HEK293 (cell line): ENCODE results near the gene DUS3L.

Source experiments
- CTCF ChIA-PET: fragments of 350-600 bp; formaldehyde crosslinking; extraction: SDS; loops from one replicate; lab custom pipeline; 2021; ENCODE audit warnings: antibody characterized with exemption; lab: Yijun Ruan, JAX
- POLR2A ChIA-PET: fragments of 300-600 bp; formaldehyde crosslinking; extraction: SDS; loops from one replicate; lab custom pipeline; 2020; ENCODE audit warnings: antibody characterized with exemption, inconsistent platforms; lab: Yijun Ruan, JAX
- H3K27ac ChIP-seq: fragments of 200-500 bp; sonication (Bioruptor generic); 2 replicates; pipeline ENCODE4 v1.5.1; 2014; ENCODE audit warnings: low read depth, low read length, control low read depth, inconsistent platforms; ENCODE audit errors: extremely low read depth
- H3K36me3 ChIP-seq, 2 experiments: fragments of 200-500 bp in 1 of 2; sonication (Bioruptor generic) in 1 of 2; 1 replicate in 1 of 2; 2 replicates in 1 of 2; pipeline ENCODE4 v1.5.1; 2014 to 2017; ENCODE audit warnings: inconsistent platforms in 2 of 2, low read length in 2 of 2; ENCODE audit not compliant: control insufficient read depth in 2 of 2, insufficient read depth in 1 of 2
- H3K4me1 ChIP-seq: fragments of 200-500 bp; sonication (Bioruptor generic); 2 replicates; pipeline ENCODE4 v1.5.1; 2014; ENCODE audit warnings: mild to moderate bottlenecking, low read length, inconsistent platforms; ENCODE audit not compliant: control insufficient read depth, insufficient read depth
- H3K4me3 ChIP-seq: 2 replicates; pipeline ENCODE4 v1.5.1; 2011; ENCODE audit warnings: low read depth, mild to moderate bottlenecking, control low read depth, low read length, moderate library complexity
- H3K9me3 ChIP-seq: fragments of 200-500 bp; sonication (Bioruptor generic); 2 replicates; pipeline ENCODE4 v1.5.1; 2014; ENCODE audit warnings: low read depth, low read length, inconsistent platforms; ENCODE audit not compliant: control insufficient read depth, insufficient read depth
- GLIS1 ChIP-seq: fragments of 450-650 bp; formaldehyde crosslinking; IDR thresholded peaks from 2 replicates; pipeline ENCODE4 v1.5.1; 2016; ENCODE audit warnings: missing biosample characterization, missing genetic modification characterization
- KLF1 ChIP-seq: fragments of 450-650 bp; formaldehyde crosslinking; IDR thresholded peaks from 2 replicates; pipeline ENCODE4 v1.5.1; 2016; ENCODE audit warnings: missing biosample characterization, missing genetic modification characterization
- KLF16 ChIP-seq: fragments of 450-650 bp; formaldehyde crosslinking; IDR thresholded peaks from 2 replicates; pipeline ENCODE4 v1.5.1; 2017; ENCODE audit warnings: missing biosample characterization, missing genetic modification characterization
- MEIS1 ChIP-seq: sonication (generic); formaldehyde crosslinking; IDR thresholded peaks from 2 replicates; pipeline ENCODE4 v1.8.1; 2022; ENCODE audit warnings: missing genetic modification reagents, mild to moderate bottlenecking, borderline replicate concordance
- SP2 ChIP-seq: fragments of 450-650 bp; formaldehyde crosslinking; IDR thresholded peaks from 2 replicates; pipeline ENCODE4 v1.5.1; 2016; ENCODE audit warnings: missing biosample characterization, missing genetic modification characterization
- ZBTB11 ChIP-seq: fragments of 450-650 bp; formaldehyde crosslinking; conservative IDR thresholded peaks from 2 replicates; pipeline ENCODE4 v1.5.1; 2016; ENCODE audit warnings: low read depth, missing biosample characterization, missing genetic modification characterization
- ZNF112 ChIP-seq: fragments of 450-650 bp; formaldehyde crosslinking; IDR thresholded peaks from 2 replicates; pipeline ENCODE4 v1.5.0; 2017; ENCODE audit warnings: missing biosample characterization, missing genetic modification characterization
- ZNF133 ChIP-seq: fragments of 450-650 bp; formaldehyde crosslinking; IDR thresholded peaks from 2 replicates; pipeline ENCODE4 v1.5.1; 2016; ENCODE audit warnings: missing biosample characterization, missing genetic modification characterization
- ZNF169 ChIP-seq: fragments of 450-650 bp; formaldehyde crosslinking; IDR thresholded peaks from 2 replicates; pipeline ENCODE4 v1.5.1; 2016; ENCODE audit warnings: missing biosample characterization, missing genetic modification characterization
- ZNF19 ChIP-seq: fragments of 450-650 bp; formaldehyde crosslinking; IDR thresholded peaks from 2 replicates; pipeline ENCODE4; 2016; ENCODE audit warnings: missing biosample characterization, missing genetic modification characterization, low read depth
- ZNF214 ChIP-seq: fragments of 450-650 bp; formaldehyde crosslinking; IDR thresholded peaks from 2 replicates; pipeline ENCODE4 v1.5.1; 2017; ENCODE audit warnings: missing biosample characterization, mild to moderate bottlenecking, missing genetic modification characterization, borderline replicate concordance
- ZNF280C ChIP-seq: fragments of 450-650 bp; formaldehyde crosslinking; IDR thresholded peaks from 2 replicates; pipeline ENCODE4 v1.5.1; 2016; ENCODE audit warnings: missing biosample characterization, missing genetic modification characterization
- ZNF280D ChIP-seq: fragments of 450-650 bp; formaldehyde crosslinking; IDR thresholded peaks from 2 replicates; pipeline ENCODE4 v1.5.1; 2016; ENCODE audit warnings: missing biosample characterization, missing genetic modification characterization
- ZNF302 ChIP-seq: fragments of 450-650 bp; formaldehyde crosslinking; IDR thresholded peaks from 2 replicates; pipeline ENCODE4 v1.5.1; 2016; ENCODE audit warnings: missing biosample characterization, missing genetic modification characterization, low read depth
- ZNF350 ChIP-seq: fragments of 450-650 bp; formaldehyde crosslinking; IDR thresholded peaks from 2 replicates; pipeline ENCODE4 v1.5.0; 2017; ENCODE audit warnings: missing biosample characterization, mild to moderate bottlenecking, missing genetic modification characterization
- ZNF530 ChIP-seq: fragments of 450-650 bp; formaldehyde crosslinking; IDR thresholded peaks from 2 replicates; pipeline ENCODE4 v1.5.1; 2016; ENCODE audit warnings: low read depth, missing biosample characterization, missing genetic modification characterization
- ZNF549 ChIP-seq: fragments of 450-650 bp; IDR thresholded peaks from 2 replicates; pipeline ENCODE4 v1.5.1; 2018; ENCODE audit warnings: missing biosample characterization, missing genetic modification characterization, mild to moderate bottlenecking, inconsistent platforms, moderate library complexity
- ZNF626 ChIP-seq: fragments of 450-650 bp; sonication (Bioruptor Pico); formaldehyde crosslinking; IDR thresholded peaks from 2 replicates; pipeline ENCODE4 v1.5.1; 2018; ENCODE audit warnings: missing biosample characterization, missing genetic modification characterization, inconsistent platforms
- ZNF692 ChIP-seq: fragments of 450-650 bp; formaldehyde crosslinking; IDR thresholded peaks from 2 replicates; pipeline ENCODE4 v1.5.1; 2016; ENCODE audit warnings: missing biosample characterization, missing genetic modification characterization

DUS3L gene

GRCh38 chr19:5753743-5754142 lies 37.2 kb downstream of the DUS3L start:
- Histone ChIP-seq H3K36me3 (no peaks in the 10 kb centered on the region), H3K9me3 (no peaks in the 10 kb centered on the region), H3K4me3 (no peak overlapping the region), H3K4me1 (no peaks in the 10 kb centered on the region), H3K27ac (no peak overlapping the region)
- TF ChIP-seq SP2 (no peak), ZNF169 (no peak), ZNF530 (tag by site-specific recombination) (no peak), KLF1 (tag by site-specific recombination) (no peak), ZNF19 (tag by site-specific recombination) (no peak), ZNF133 (tag by site-specific recombination) (no peak), ZNF549 (tag by site-specific recombination) (no peak), ZNF280C (tag by site-specific recombination) (no peak), GLIS1 (tag by site-specific recombination) (no peak), ZNF302 (tag by site-specific recombination) (no peak), ZNF626 (tag by site-specific recombination) (no peak), ZBTB11 (tag by site-specific recombination) (no peak), ZNF692 (no peak), KLF16 (tag by site-specific recombination) (no peak), ZNF350 (tag by site-specific recombination) (no peak), ZNF112 (tag by site-specific recombination) (no peak), ZNF214 (tag by site-specific recombination) (no peak), MEIS1 (CRISPR knock-in tag) (no peak), ZNF280D (tag by site-specific recombination) (no peak)
- CTCF ChIA-PET, result no interaction called here
- POLR2A ChIA-PET, result no interaction called here
